ENCODE data around the gene NELL1. TPM values are rescaled to one million over a fixed set of nuclear protein-coding genes. Genes with fewer than 3 reads are reported as not detected.

NELL1 gene
- total RNA-seq, 2 donors from 2014 or later, result 1.8 to 10.3 TPM

DNA sequence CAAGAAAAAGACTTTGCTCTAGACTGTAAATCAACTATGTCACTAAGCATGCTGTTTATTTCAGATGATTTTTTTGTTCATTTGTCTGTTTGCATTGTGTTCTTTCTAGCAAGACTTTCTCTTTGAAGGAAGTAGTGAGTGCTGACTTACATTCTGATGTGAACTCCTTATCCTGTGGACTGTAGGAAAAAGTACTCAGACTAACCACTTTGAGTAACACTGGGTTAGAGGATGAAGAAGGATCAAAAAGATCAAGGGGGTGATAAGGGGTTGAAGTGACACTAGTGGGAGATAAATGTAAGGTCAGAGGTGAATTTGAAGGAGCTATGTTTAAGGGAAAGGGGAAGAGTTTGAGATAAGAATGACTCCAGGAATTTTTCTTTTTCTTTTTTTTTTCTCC, 369.4 kb downstream of the NELL1 start:
- Histone ChIP-seq H3K4me1 (replicated peaks) (no peaks in the 10 kb centered on the region), H3K9me3 (no peaks in the 10 kb centered on the region), H3K36me3 (no peaks in the 10 kb centered on the region), H3K27ac (no peak overlapping the region), H3K4me3 (no peak overlapping the region), H3K27me3 (replicated peaks; ENCODE audit: insufficient read depth) (no peaks in the 10 kb centered on the region)
- intact Hi-C loops (cut with DNase I), result no loop called here
- DNase-seq (ENCODE audit: low spot score), result no peak
- TF ChIP-seq, protein P1, sequence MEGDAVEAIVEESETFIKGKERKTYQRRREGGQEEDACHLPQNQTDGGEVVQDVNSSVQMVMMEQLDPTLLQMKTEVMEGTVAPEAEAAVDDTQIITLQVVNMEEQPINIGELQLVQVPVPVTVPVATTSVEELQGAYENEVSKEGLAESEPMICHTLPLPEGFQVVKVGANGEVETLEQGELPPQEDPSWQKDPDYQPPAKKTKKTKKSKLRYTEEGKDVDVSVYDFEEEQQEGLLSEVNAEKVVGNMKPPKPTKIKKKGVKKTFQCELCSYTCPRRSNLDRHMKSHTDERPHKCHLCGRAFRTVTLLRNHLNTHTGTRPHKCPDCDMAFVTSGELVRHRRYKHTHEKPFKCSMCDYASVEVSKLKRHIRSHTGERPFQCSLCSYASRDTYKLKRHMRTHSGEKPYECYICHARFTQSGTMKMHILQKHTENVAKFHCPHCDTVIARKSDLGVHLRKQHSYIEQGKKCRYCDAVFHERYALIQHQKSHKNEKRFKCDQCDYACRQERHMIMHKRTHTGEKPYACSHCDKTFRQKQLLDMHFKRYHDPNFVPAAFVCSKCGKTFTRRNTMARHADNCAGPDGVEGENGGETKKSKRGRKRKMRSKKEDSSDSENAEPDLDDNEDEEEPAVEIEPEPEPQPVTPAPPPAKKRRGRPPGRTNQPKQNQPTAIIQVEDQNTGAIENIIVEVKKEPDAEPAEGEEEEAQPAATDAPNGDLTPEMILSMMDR (IDR thresholded peaks at IDR 0.05), result no peak
- TF ChIP-seq POLR2A (IDR thresholded peaks at IDR 0.05), result no peak
- TF ChIP-seq POLR2AphosphoS5 (IDR thresholded peaks at IDR 0.05), result no peak

DNA sequence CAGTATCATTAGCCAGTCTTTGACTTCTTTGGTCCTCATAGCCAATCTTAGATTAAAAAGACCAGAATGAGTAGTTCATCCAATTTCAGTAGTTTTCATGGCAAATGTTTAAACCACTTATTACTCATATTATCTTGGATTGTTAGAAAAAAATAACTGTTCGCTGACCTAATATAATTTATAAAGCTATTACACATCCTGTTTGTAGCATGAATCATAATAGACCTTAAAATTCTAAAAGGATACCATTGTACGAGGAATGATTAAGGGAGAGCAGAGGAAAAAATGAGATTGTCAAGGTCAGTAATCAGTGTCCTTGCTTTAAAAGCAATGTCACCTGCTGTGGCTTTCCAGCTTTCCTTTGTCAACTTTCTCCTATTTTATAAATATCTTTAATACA, 371.2 kb downstream of the NELL1 start:
- no peaks in the 10 kb centered on the region for H3K9me3 ChIP-seq
- TF ChIP-seq POLR2AphosphoS5 (IDR thresholded peaks at IDR 0.05), result no peak
- no peaks in the 10 kb centered on the region for H3K27me3 ChIP-seq (replicated peaks; ENCODE audit: insufficient read depth)
- DNase-seq (ENCODE audit: low spot score), result no peak
- intact Hi-C loops (cut with DNase I), result no loop called here
- H3K4me3 ChIP-seq, result no peak overlapping the region
- no peak overlapping the region for H3K27ac ChIP-seq
- no peaks in the 10 kb centered on the region for H3K4me1 ChIP-seq (replicated peaks)
- H3K36me3 ChIP-seq, result no peaks in the 10 kb centered on the region
- 79% methylated on average over 2 of the region's 2 CpGs for WGBS

DNA sequence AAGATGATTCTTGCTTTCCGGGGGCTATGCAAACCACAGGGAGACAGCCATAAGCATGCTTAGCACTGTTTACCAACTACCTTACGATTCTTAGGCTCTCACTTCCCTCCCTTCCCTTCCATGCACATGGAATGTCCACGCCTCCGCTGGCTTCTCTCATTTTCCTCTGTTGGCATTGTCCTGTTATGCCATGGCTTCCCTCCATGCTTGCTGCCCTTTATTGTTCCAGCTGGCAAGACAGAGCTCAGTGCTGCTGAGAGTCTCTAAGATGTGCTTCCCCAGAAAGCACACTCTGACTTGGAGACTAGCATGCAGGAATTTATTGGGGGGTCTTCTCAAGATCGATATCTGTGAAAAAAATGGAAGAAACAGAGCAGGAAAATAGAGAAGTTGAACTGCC, 379.2 kb downstream of the NELL1 start:
- TF ChIP-seq POLR2A (IDR thresholded peaks at IDR 0.05) (no peak), POLR2AphosphoS5 (IDR thresholded peaks at IDR 0.05) (no peak)
- TF ChIP-seq, protein P1 (IDR thresholded peaks at IDR 0.05), result no peak
- WGBS, result 39% methylated on average over 5 of the region's 5 CpGs
- intact Hi-C loops (cut with DNase I), result no loop called here
- Histone ChIP-seq H3K36me3 (no peaks in the 10 kb centered on the region), H3K4me3 (no peak overlapping the region), H3K27me3 (replicated peaks; ENCODE audit: insufficient read depth) (no peaks in the 10 kb centered on the region), H3K27ac (no peak overlapping the region), H3K4me1 (replicated peaks) (no peaks in the 10 kb centered on the region), H3K9me3 (no peaks in the 10 kb centered on the region)
- no peak for DNase-seq (ENCODE audit: low spot score)

DNA sequence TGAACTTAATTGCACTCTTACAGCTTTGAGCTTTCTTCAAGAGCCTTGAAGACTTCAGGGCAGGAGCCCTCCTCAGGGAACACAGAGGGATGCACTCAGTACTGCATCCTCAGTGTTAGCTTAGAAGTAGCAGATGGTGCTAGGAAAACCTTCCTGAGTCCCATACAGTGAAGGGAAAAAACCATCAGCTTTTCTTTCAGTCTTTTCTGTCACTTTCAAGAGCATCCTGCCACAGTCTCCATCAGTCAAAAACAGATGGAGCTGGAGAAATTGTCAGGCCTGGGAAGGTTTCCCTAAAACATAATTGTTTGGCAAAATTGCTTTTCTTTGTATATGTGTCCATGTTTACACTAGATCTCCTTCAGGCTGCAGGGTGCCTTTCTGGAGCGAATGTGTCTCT, 384.1 kb downstream of the NELL1 start:
- TF ChIP-seq, protein P1 (IDR thresholded peaks at IDR 0.05), result no peak
- TF ChIP-seq POLR2AphosphoS5 (IDR thresholded peaks at IDR 0.05) (no peak), POLR2A (IDR thresholded peaks at IDR 0.05) (no peak)
- no peak overlapping the region for H3K4me3 ChIP-seq
- H3K36me3 ChIP-seq, result no peaks in the 10 kb centered on the region
- intact Hi-C loops (cut with DNase I), result no loop called here
- no peaks in the 10 kb centered on the region for H3K27me3 ChIP-seq (replicated peaks; ENCODE audit: insufficient read depth)
- no peaks in the 10 kb centered on the region for H3K9me3 ChIP-seq
- H3K4me1 ChIP-seq (replicated peaks), result no peaks in the 10 kb centered on the region
- no peak overlapping the region for H3K27ac ChIP-seq
- 59% methylated on average over 1 of the region's 1 CpG for WGBS
- DNase-seq (ENCODE audit: low spot score), result no peak

DNA sequence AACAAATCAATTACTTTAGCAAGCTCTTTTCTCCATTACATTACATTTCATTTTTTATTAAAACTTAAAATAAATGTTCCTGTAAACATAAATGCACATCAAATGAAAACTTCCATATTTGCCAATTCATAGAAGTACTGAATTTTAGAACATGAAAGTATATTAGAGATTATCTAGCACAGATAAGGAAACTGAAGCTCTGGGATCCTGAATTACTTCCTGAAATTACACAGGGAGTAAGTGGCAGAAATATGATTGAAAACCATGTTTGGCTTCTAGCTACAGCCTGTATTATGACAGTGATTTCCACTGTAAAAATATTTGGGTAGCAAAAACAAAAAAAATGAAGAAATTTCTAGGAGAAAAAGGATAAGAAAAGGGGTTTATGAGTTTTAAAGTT, 387.3 kb downstream of the NELL1 start:
- TF ChIP-seq, protein P1 (IDR thresholded peaks at IDR 0.05), result no peak
- DNase-seq (ENCODE audit: low spot score), result no peak
- H3K4me1 ChIP-seq (replicated peaks), result no peaks in the 10 kb centered on the region
- intact Hi-C loops (cut with DNase I), result no loop called here
- H3K27ac ChIP-seq, result no peak overlapping the region
- H3K4me3 ChIP-seq, result no peak overlapping the region
- H3K9me3 ChIP-seq, result no peaks in the 10 kb centered on the region
- no peaks in the 10 kb centered on the region for H3K27me3 ChIP-seq (replicated peaks; ENCODE audit: insufficient read depth)
- no peaks in the 10 kb centered on the region for H3K36me3 ChIP-seq

All from prostate gland (tissue), 2 donors.